GM12891 (cell line): ENCODE measurements around the gene TLCD1.

Experiments
- DNase-seq: peaks from one replicate; pipeline ENCODE4 v3.0.0; 2011; ENCODE audit warnings: low spot score; ENCODE audit not compliant: insufficient read length
- FAIRE-seq: peaks from 2 replicates; lab custom pipeline; 2011; peaks lifted over from hg19 to GRCh38; lab: Jason Lieb, UNC
- PAX5 ChIP-seq: IDR thresholded peaks from 2 replicates; pipeline ENCODE4 v1.6.1; 2011; ENCODE audit warnings: low read length, moderate library complexity, mild to moderate bottlenecking; ENCODE audit not compliant: insufficient read depth, severe bottlenecking
- POLR2A ChIP-seq: IDR thresholded peaks from 2 replicates; pipeline ENCODE4 v1.6.1; 2011; ENCODE audit warnings: low read depth, low read length, control low read depth
- POLR2AphosphoS5 ChIP-seq: IDR thresholded peaks from 2 replicates; pipeline ENCODE4 v1.6.1; 2011; ENCODE audit warnings: low read depth, low read length, control low read depth
- POU2F2 ChIP-seq: IDR thresholded peaks from 2 replicates; pipeline ENCODE4 v1.6.1; 2011; ENCODE audit warnings: low read depth, mild to moderate bottlenecking, control low read depth, low read length, moderate library complexity
- SPI1 ChIP-seq: IDR thresholded peaks from 2 replicates; pipeline ENCODE4 v1.6.1; 2011; ENCODE audit warnings: low read depth, low read length, control low read depth
- TAF1 ChIP-seq: IDR thresholded peaks from 2 replicates; pipeline ENCODE4 v1.6.1; 2011; ENCODE audit warnings: low read depth, low read length, control low read depth

The TLCD1 gene

GRCh38 chr17:28720247-28720996 is 5.6 kb downstream of the TLCD1 start:
- FAIRE-seq (no peak), DNase-seq (no peak)
- TF ChIP-seq POLR2AphosphoS5 (peak; percentile 82; the same call in 1 of the 2 replicates), SPI1 (no peak), TAF1 (no peak), POU2F2 (no peak), PAX5 (no peak), POLR2A (peak; percentile 61)

DNA sequence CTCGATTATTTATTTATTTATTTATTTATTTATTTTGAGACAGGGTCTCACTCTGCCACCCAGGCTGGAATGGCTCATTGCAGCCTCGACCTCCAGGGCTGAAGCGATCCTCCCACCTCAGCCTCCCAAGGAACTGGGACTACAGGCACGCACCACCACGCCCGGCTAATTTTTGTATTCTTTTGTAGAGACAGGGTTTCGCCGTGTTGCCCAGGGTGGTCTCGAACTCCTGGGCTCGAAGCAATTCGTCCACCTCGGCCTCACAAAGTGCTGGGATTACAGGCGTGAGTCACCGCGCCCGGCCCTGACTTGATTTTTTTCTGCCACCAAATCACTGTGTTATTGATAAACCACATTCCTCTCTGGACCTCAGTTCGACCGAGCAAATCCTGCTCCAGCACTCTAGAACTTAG is 7.0 kb downstream of the TLCD1 start:
- FAIRE-seq: no peak
- no peak for DNase-seq

DNA sequence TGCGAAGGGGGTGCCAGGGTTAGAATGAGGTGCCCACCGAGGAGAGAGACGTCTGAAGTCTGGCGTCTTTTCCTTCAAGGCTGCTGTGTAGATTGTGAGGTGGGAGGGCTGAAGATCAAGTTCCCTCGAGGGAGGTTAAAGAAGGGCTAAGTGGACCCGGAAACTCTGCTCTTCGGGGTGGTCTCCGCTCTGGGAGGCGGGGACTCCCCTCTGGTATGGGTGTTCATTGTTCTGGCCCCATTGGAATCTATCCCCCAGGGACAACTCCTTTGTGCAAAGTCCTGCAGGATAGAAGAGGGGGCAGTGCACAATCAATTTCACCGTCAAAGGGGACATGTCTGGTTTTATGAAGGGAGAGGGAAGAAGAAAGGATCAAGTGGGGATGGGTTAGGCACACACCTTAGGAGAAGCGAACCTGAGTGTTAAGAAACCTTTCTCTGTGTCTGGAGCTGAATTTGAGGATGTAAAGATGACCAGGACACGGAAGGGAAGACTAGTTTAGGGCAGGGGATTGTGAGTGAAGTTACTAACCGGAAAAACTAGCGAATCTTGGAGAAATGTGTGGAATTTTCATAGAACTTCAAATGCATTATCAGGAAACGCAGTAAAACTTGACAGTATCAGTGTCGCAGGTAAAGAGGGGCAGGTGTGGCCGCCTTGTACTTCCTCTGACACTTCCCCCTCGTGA is 7.6 kb downstream of the TLCD1 start:
- FAIRE-seq: no peak
- DNase-seq: no peak

More for the DNA sequence above, 7.0 kb downstream of the TLCD1 start:
- no peak for TF ChIP-seq POU2F2
- no peak for TF ChIP-seq PAX5
- TF ChIP-seq POLR2A: no peak

DNA sequence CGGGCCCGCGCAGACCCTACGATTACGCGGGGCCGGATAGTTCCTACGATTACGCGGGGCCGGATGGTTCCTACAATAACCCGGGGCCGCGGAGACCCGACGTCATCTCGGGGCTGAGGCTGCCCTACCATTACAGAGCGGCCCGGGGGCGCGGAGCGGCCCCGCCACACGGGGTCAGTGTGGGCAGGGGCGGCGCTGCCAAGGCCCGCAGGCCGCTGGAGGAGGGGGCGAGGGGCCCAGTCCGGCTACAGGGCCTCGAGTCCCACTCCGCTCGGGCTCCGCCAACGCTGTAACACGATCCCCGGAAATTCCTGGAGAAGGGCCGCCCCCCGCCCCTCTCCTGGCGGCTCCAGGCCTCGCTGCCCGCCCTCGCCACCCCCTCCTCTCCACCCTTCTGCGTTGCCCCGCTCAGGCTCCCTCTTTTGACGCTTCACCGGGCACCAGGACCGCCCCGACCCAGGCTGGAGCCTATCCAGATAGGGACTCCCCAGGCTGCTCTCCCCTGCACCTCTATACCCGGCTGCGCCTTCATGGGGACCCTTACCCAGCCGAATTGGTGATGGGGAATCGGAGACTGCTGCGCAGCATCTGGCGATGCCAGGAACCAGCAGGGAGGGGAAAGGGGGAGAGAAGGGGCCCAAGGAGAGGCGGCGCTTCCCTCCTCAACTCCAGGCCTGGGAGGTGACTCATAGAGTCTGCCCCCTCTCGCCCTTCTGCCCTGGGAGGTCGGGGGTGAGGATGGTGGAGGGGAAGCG is 8.3 kb downstream of the TLCD1 start, which contains the start of gene RAB34:
RAB34 (minus strand) TSS at position 291 of the 755 bp plus-strand sequence. CDS start 602 bp downstream, outside the sequence.
- FAIRE-seq: peak; percentile 5
- TF ChIP-seq POLR2A: no peak
- no peak for TF ChIP-seq POU2F2
- no peak for TF ChIP-seq POLR2AphosphoS5
- TF ChIP-seq SPI1: no peak
- no peak for TF ChIP-seq TAF1
- TF ChIP-seq PAX5: no peak
- DNase-seq: no peak

More for the DNA sequence above, 7.6 kb downstream of the TLCD1 start:
- TF ChIP-seq POLR2AphosphoS5 (no peak), POLR2A (no peak), PAX5 (no peak), TAF1 (no peak), SPI1 (no peak), POU2F2 (no peak)

DNA sequence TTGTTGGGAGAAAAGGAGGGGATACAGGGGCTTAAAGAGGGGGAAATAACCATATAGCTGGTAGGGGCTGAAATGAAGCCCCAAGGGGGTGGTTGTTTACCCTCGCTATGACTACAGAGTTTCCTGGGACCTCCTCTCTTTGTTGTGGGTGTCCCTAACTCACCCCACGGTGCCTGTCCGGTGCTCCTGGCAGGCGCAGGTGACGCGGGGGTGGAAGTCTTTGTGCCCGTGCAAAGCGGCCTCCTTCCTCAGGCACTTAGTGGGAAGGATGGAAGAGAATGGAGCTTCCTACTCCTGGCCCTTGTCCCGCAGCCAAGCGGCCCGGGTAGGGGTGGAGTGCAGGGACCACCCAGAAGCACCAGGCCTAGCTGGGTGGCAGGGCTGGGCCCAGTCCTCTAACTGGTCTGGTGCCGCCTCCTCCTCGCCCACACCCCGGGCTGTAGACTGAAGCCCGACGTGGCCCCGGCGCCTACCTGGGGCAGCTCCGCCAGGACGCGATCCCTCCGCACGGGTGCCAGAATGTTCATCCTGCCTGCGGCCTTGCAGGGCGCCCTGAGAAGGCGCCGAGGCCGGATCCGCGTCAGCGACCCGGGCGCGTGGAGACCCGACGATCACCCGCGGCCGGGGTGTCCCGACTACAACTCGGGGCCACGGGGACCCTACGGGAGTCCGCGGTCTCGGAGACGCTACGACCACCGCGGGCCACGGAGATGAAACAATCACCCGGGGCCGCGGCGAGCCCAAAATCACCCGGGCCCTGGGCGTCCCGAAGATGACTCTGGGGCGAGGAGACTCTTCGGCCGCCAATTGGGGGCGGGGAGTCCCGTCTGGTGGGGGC is 9.1 kb downstream of the TLCD1 start:
- DNase-seq: no peak
- no peak for FAIRE-seq
- TF ChIP-seq SPI1 (no peak), POU2F2 (no peak), POLR2A (no peak)

GRCh38 chr17:28715217-28715616 is 10.8 kb downstream of the TLCD1 start:
- TF ChIP-seq TAF1 (no peak), POLR2A (no peak), POLR2AphosphoS5 (no peak), PAX5 (no peak), SPI1 (no peak), POU2F2 (no peak)
- DNase-seq (no peak), FAIRE-seq (no peak)

DNA sequence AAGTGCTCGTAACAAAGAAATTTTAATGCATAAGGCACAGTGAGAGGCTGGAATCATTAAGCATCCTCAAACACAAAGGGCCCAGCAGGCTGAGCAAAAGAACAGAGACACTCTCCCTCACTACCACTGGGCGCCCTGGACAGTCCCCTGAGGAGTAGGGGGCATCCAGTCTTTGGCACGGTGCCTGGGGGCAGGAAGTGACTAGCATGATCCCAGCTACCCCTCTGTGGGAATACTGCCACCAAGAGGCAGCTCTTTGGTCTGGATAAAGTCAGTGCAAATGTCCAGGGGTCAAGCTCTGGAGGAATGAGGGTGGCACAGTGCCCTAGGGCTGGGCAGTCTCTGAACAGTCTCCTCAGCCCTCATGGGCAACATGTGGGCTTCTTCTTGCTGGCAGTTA is 11.8 kb downstream of the TLCD1 start:
- FAIRE-seq (no peak), DNase-seq (no peak)
- TF ChIP-seq SPI1 (no peak), TAF1 (no peak), POU2F2 (no peak), POLR2AphosphoS5 (no peak), PAX5 (no peak), POLR2A (no peak)

DNA sequence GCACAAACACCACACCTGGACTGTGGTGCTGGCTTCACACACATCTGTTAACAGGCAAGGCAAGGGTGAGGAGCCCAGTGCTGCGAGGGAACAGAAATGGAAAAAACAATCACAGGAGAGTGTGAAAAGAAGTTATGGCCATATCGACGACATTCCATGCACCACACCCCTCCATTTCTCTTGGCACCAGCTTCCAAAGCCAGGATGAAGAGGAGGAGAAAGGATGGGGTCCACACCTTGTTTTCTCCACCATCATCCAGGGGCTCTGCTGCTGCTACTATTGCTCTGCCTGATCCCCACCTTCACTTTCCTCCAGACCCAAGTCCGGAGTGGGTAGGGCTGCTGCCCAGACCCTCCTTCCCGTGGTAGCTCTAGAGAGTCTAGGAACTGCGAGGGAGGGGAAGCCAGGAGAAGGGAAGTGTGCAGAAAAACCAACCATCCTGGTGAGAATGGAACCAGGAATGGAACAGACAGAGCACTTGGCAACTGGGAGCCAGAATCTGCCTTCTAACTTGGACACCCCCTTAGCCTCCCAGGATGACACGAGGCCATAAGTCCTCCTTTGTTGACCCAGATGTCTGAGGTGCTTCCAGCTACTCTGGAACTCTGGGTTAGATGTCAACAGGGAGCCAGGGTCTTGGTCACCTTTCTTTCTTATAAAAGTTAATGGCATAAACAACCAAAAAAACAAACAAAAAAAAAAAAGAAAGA is 13.2 kb downstream of the TLCD1 start:
- TF ChIP-seq POLR2A: no peak
- no peak for TF ChIP-seq POU2F2
- TF ChIP-seq PAX5: no peak
- TF ChIP-seq POLR2AphosphoS5: no peak
- FAIRE-seq (no peak), DNase-seq (no peak)

DNA sequence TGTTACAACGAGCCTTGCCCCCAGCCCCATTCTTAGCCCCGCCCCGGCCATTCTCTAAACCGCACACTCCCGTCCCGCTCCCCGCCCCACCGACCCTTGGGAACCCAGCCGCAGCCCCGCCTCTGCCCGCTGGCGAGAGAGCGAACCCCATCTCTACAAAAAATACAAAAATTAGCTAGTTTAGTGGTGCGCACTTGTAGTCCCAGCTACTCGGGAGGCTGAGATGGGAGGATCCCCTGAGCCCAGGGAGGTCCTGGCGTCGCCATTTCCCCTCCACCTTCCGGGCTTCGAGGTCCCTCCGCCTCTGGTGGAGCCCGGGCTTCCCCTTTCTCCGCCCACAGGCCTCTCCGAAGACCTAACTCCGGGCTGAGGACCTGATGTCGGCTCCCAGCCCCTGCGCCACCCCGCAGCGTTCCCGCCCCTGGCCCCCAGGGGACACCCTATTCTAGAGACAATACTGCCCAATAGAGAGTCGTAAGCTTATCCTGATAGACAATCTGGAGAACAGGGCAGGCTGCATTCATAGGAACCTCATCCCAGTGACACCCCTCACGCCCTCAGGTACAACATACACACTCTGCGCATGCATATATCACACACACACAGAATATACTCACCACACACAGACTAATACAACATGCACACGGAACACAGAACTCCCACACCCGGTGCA is 13.9 kb downstream of the TLCD1 start:
- peak; percentile 31 for FAIRE-seq
- TF ChIP-seq TAF1 (peak; percentile 29; the same call in 1 of the 2 replicates), POU2F2 (no peak), POLR2A (peak; percentile 43; the same call in 1 of the 2 replicates), SPI1 (peak; percentile 72), PAX5 (no peak)
- DNase-seq: peak; percentile 68
